Measurements from ENCODE around the gene SMYD3. TPM values are rescaled to one million over a fixed set of nuclear protein-coding genes. Genes with fewer than 3 reads are reported as not detected.
A peak's percentile ranks its signal among the peaks of the same experiment; 100 is the strongest.
"Not testable (repeated sequence)": the region's sequence is repeated elsewhere in the genome, so short reads cannot be mapped to it uniquely, and the experiment has no call there.

Gene SMYD3
- total and polyA plus RNA-seq, 10 of the 15 experiments (the other 5 are each of a cell fraction or from before 2014, with no cell fraction given): 18.3 to 54.0 (median 24.8) TPM

GRCh38 chr1:245816496-245816895, 690.6 kb downstream of the SMYD3 start:
- H3K4me1 ChIP-seq (ENCODE audit: control insufficient read depth, insufficient read depth, low read length); H3K9ac ChIP-seq (ENCODE audit: control insufficient read depth, insufficient read depth, low read length); H3K27ac ChIP-seq (ENCODE audit: control insufficient read depth, insufficient read depth); H2AFZ ChIP-seq (ENCODE audit: control insufficient read depth, low read depth, low read length); H3K36me3 ChIP-seq (ENCODE audit: control insufficient read depth in 2 of 2, insufficient read depth in 2 of 2, low read length in 1 of 2); H3K9me3 ChIP-seq (replicated peaks; ENCODE audit: control insufficient read depth, insufficient read depth, low read length); intact Hi-C loops (cut with micrococcal nuclease; ENCODE audit: unreplicated experiment); RAD21 ChIA-PET (ENCODE audit: unreplicated experiment); H3K27me3 ChIP-seq (replicated peaks in 1 of 2; ENCODE audit: control insufficient read depth in 2 of 2, insufficient read depth in 2 of 2, low read length in 1 of 2); H3K4me2 ChIP-seq (ENCODE audit: control insufficient read depth, insufficient read depth); H4K20me1 ChIP-seq (ENCODE audit: control insufficient read depth, insufficient read depth); H3K4me3 ChIP-seq; FAIRE-seq; H3K79me2 ChIP-seq (ENCODE audit: control insufficient read depth, insufficient read depth, low read length); DNase-seq (ENCODE audit: low read depth, low spot score); BruUV-seq (replicated peaks); ATAC-seq; in situ Hi-C loops (cut with MboI): not testable (repeated sequence)
- SMC1A ChIA-PET (ENCODE audit: uncharacterized antibody, unreplicated experiment): interaction anchor here (3.0 kb wide), 1 partner anchor 11 kb away, joined by 9 read pairs; no protein-coding TSS in a partner anchor
- 93% methylated on average over 21 of the region's 24 CpGs for WGBS (ENCODE audit: insufficient coverage, insufficient replicate concordance, low lambda C conversion rate, missing lambda C conversion rate)
- CTCF ChIA-PET: interaction anchor here (1.6 kb wide), 1 partner anchor 14 kb away, joined by 5 read pairs; no protein-coding TSS in a partner anchor
- POLR2A ChIA-PET: interaction anchor here (0.7 kb wide), 1 partner anchor 10 kb away, joined by 6 read pairs; no protein-coding TSS in a partner anchor

GRCh38 chr1:245814651-245815050, 692.4 kb downstream of the SMYD3 start:
- POLR2A ChIA-PET: no interaction called here
- no peak overlapping the region for H3K4me3 ChIP-seq

More at GRCh38 chr1:245814651-245815050, 692.4 kb downstream of the SMYD3 start:
- ChIA-PET SMC1A (ENCODE audit: uncharacterized antibody, unreplicated experiment) (interaction anchor here (0.9 to 4.3 kb wide), 4 partner anchors 9 to 186 kb away, joined by 3 to 21 read pairs (median 6); no protein-coding TSS in a partner anchor), RAD21 (ENCODE audit: unreplicated experiment) (no interaction called here), CTCF (interaction anchor here (0.6 to 1.4 kb wide), 2 partner anchors 11 to 166 kb away, joined by 4 read pairs; no protein-coding TSS in a partner anchor)
- 78% methylated on average over 10 of the region's 10 CpGs for WGBS (ENCODE audit: insufficient coverage, insufficient replicate concordance, low lambda C conversion rate, missing lambda C conversion rate)
- Histone ChIP-seq H3K9ac (ENCODE audit: control insufficient read depth, insufficient read depth, low read length) (no peak overlapping the region), H3K9me3 (replicated peaks; ENCODE audit: control insufficient read depth, insufficient read depth, low read length) (no peaks in the 10 kb centered on the region), H3K4me2 (ENCODE audit: control insufficient read depth, insufficient read depth) (no peak overlapping the region), H4K20me1 (ENCODE audit: control insufficient read depth, insufficient read depth) (no peaks in the 10 kb centered on the region), H3K4me1 (ENCODE audit: control insufficient read depth, insufficient read depth, low read length) (peaks cover 17% of the 10 kb centered on the region; the same call in 1 of the 2 replicates), H3K36me3 (ENCODE audit: control insufficient read depth in 2 of 2, insufficient read depth in 2 of 2, low read length in 1 of 2) (no peaks in the 10 kb centered on the region), H3K27me3 (replicated peaks in 1 of 2; ENCODE audit: control insufficient read depth in 2 of 2, insufficient read depth in 2 of 2, low read length in 1 of 2) (no peaks in the 10 kb centered on the region), H3K27ac (ENCODE audit: control insufficient read depth, insufficient read depth) (no peak overlapping the region), H2AFZ (ENCODE audit: control insufficient read depth, low read depth, low read length) (no peak overlapping the region), H3K79me2 (ENCODE audit: control insufficient read depth, insufficient read depth, low read length) (no peaks in the 10 kb centered on the region)
- in situ Hi-C loops (cut with MboI) (no loop called here), intact Hi-C loops (cut with micrococcal nuclease; ENCODE audit: unreplicated experiment) (no loop called here)
- TF ChIP-seq BCL3 (IDR thresholded peaks at IDR 0.05; ENCODE audit: borderline replicate concordance, insufficient read depth, low read depth, low read length, poor library complexity, severe bottlenecking): peak; percentile 53
- TF ChIP-seq NR2C2 (IDR thresholded peaks at IDR 0.05; ENCODE audit: borderline replicate concordance, control insufficient read depth, insufficient read length, low read depth): no peak
- FAIRE-seq (no peak), DNase-seq (ENCODE audit: low read depth, low spot score) (no peak), ATAC-seq (no peak)
- BruUV-seq (replicated peaks): no TSS peak
